ENCODE measurements around the gene ITGB6. TPM values are rescaled to one million over a fixed set of nuclear protein-coding genes. Genes with fewer than 3 reads are reported as not detected.
"Not testable (repeated sequence)": the region's sequence is repeated elsewhere in the genome, so short reads cannot be mapped to it uniquely, and the experiment has no call there.

Gene ITGB6
- total and polyA plus RNA-seq, 2 donors (not counting 1 experiment from before 2014, with no cell fraction given), result 0.01 TPM; not detected in 1

- no peaks in the 10 kb centered on the region for H3K27me3 ChIP-seq (ENCODE audit: control insufficient read depth, insufficient read depth, low read length)
- no peak overlapping the region for H2AFZ ChIP-seq (ENCODE audit: low read length)
- H3K9me3 ChIP-seq (ENCODE audit: control insufficient read depth, insufficient read depth, low read depth, low read length), result no peaks in the 10 kb centered on the region
- no peaks in the 10 kb centered on the region for H3K79me2 ChIP-seq (ENCODE audit: control insufficient read depth, insufficient read depth, low read length)
- H3K4me1 ChIP-seq (ENCODE audit: control insufficient read depth, extremely low read depth, insufficient read depth, low read length), result no peaks in the 10 kb centered on the region
- TF ChIP-seq CTCF (conservative IDR thresholded peaks at IDR 0.05 in 1 of 2, IDR thresholded peaks at IDR 0.05 in 1 of 2; ENCODE audit: low read depth in 1 of 2, low read length in 2 of 2) (no peak), EZH2 (IDR thresholded peaks at IDR 0.05; ENCODE audit: low read length, missing control alignments) (no peak)
- H4K20me1 ChIP-seq (ENCODE audit: control insufficient read depth, extremely low read depth, insufficient read depth, low read length), result no peaks in the 10 kb centered on the region
- H3K9ac ChIP-seq (ENCODE audit: insufficient read depth, low read length), result no peak overlapping the region
- no peak overlapping the region for H3K4me2 ChIP-seq (ENCODE audit: extremely low read depth, insufficient read depth, low read length)
- no peak overlapping the region for H3K4me3 ChIP-seq (replicated peaks in 1 of 4; ENCODE audit: control extremely low read depth in 1 of 4, insufficient read depth in 1 of 4, low read depth in 3 of 4, low read length in 4 of 4)
- H3K36me3 ChIP-seq (ENCODE audit: control insufficient read depth, insufficient read depth, low read length), result no peaks in the 10 kb centered on the region
- no peak overlapping the region for H3K27ac ChIP-seq (ENCODE audit: insufficient read depth, low read length)
- DNase-seq (ENCODE audit: low read depth in 2 of 2), result no peak
Measured at GRCh38 chr2:160124571-160124970, 75.5 kb downstream of the ITGB6 start.

GRCh38 chr2:160114721-160115120 is 85.4 kb downstream of the ITGB6 start:
- not testable (repeated sequence) for H3K4me3 ChIP-seq (replicated peaks in 1 of 4; ENCODE audit: control extremely low read depth in 1 of 4, insufficient read depth in 1 of 4, low read depth in 3 of 4, low read length in 4 of 4); DNase-seq (ENCODE audit: low read depth in 2 of 2); H3K79me2 ChIP-seq (ENCODE audit: control insufficient read depth, insufficient read depth, low read length); H3K27me3 ChIP-seq (ENCODE audit: control insufficient read depth, insufficient read depth, low read length); H3K9me3 ChIP-seq (ENCODE audit: control insufficient read depth, insufficient read depth, low read depth, low read length); H4K20me1 ChIP-seq (ENCODE audit: control insufficient read depth, extremely low read depth, insufficient read depth, low read length); H3K4me1 ChIP-seq (ENCODE audit: control insufficient read depth, extremely low read depth, insufficient read depth, low read length); H3K27ac ChIP-seq (ENCODE audit: insufficient read depth, low read length); H2AFZ ChIP-seq (ENCODE audit: low read length); H3K9ac ChIP-seq (ENCODE audit: insufficient read depth, low read length); H3K36me3 ChIP-seq (ENCODE audit: control insufficient read depth, insufficient read depth, low read length); H3K4me2 ChIP-seq (ENCODE audit: extremely low read depth, insufficient read depth, low read length)

GRCh38 chr2:160114020-160114419 is 86.1 kb downstream of the ITGB6 start:
- TF ChIP-seq EZH2 (IDR thresholded peaks at IDR 0.05; ENCODE audit: low read length, missing control alignments) (no peak), CTCF (conservative IDR thresholded peaks at IDR 0.05 in 1 of 2, IDR thresholded peaks at IDR 0.05 in 1 of 2; ENCODE audit: low read depth in 1 of 2, low read length in 2 of 2) (no peak)
- Histone ChIP-seq H3K9ac (ENCODE audit: insufficient read depth, low read length) (no peak overlapping the region), H3K9me3 (ENCODE audit: control insufficient read depth, insufficient read depth, low read depth, low read length) (no peaks in the 10 kb centered on the region), H3K4me1 (ENCODE audit: control insufficient read depth, extremely low read depth, insufficient read depth, low read length) (no peaks in the 10 kb centered on the region), H3K79me2 (ENCODE audit: control insufficient read depth, insufficient read depth, low read length) (no peaks in the 10 kb centered on the region), H3K4me3 (replicated peaks in 1 of 4; ENCODE audit: control extremely low read depth in 1 of 4, insufficient read depth in 1 of 4, low read depth in 3 of 4, low read length in 4 of 4) (no peak overlapping the region), H3K27ac (ENCODE audit: insufficient read depth, low read length) (no peak overlapping the region), H3K4me2 (ENCODE audit: extremely low read depth, insufficient read depth, low read length) (no peak overlapping the region), H2AFZ (ENCODE audit: low read length) (no peak overlapping the region), H4K20me1 (ENCODE audit: control insufficient read depth, extremely low read depth, insufficient read depth, low read length) (no peaks in the 10 kb centered on the region), H3K27me3 (ENCODE audit: control insufficient read depth, insufficient read depth, low read length) (no peaks in the 10 kb centered on the region), H3K36me3 (ENCODE audit: control insufficient read depth, insufficient read depth, low read length) (no peaks in the 10 kb centered on the region)
- no peak for DNase-seq (ENCODE audit: low read depth in 2 of 2)
